GM20000 (cell line): Measurements from ENCODE around the gene CMTM7.

ENCODE experiments used
- DNase-seq: peaks from one replicate; pipeline ENCODE4 v3.0.0; 2012; ENCODE audit warnings: low spot score
- TF ChIP-seq, protein P1 (sequence below): IDR thresholded peaks from 2 replicates; pipeline ENCODE4 v1.5.1; 2012; ENCODE audit warnings: mild to moderate bottlenecking, control low read depth; ENCODE audit errors: extremely low read depth, missing control alignments

Gene CMTM7

GRCh38 chr3:32481791-32482631 is 90.4 kb downstream of the CMTM7 start:
- DNase-seq = no peak
- TF ChIP-seq, protein P1, sequence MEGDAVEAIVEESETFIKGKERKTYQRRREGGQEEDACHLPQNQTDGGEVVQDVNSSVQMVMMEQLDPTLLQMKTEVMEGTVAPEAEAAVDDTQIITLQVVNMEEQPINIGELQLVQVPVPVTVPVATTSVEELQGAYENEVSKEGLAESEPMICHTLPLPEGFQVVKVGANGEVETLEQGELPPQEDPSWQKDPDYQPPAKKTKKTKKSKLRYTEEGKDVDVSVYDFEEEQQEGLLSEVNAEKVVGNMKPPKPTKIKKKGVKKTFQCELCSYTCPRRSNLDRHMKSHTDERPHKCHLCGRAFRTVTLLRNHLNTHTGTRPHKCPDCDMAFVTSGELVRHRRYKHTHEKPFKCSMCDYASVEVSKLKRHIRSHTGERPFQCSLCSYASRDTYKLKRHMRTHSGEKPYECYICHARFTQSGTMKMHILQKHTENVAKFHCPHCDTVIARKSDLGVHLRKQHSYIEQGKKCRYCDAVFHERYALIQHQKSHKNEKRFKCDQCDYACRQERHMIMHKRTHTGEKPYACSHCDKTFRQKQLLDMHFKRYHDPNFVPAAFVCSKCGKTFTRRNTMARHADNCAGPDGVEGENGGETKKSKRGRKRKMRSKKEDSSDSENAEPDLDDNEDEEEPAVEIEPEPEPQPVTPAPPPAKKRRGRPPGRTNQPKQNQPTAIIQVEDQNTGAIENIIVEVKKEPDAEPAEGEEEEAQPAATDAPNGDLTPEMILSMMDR = no peak

- DNase-seq = no peak
- TF ChIP-seq, protein P1 = no peak
These were observed 91.0 kb downstream of the CMTM7 start for GRCh38 chr3:32482693-32483092.

DNA sequence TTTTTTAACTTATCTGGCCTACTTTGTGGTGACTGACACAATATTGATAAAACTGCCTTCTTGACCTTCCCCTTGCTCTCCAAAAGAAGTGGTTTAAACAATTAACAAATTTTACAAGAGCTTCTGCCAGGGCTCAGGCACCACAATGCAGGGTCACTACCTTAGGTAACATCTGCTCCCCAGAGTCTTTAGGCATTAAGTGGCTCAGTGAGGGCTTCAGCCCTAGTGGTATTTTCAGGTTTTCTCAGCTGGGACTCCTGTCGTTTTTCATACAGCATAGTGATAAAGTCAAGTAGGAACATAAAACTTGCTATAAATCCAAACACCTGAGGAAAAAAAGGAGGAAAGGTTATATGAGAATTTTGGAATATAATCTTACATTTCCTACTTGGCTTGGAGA is 92.1 kb downstream of the CMTM7 start:
- DNase-seq = no peak
- TF ChIP-seq, protein P1 = no peak

- TF ChIP-seq, protein P1 = no peak
- DNase-seq = no peak
These were observed 92.8 kb downstream of the CMTM7 start for GRCh38 chr3:32484436-32484835.

DNA sequence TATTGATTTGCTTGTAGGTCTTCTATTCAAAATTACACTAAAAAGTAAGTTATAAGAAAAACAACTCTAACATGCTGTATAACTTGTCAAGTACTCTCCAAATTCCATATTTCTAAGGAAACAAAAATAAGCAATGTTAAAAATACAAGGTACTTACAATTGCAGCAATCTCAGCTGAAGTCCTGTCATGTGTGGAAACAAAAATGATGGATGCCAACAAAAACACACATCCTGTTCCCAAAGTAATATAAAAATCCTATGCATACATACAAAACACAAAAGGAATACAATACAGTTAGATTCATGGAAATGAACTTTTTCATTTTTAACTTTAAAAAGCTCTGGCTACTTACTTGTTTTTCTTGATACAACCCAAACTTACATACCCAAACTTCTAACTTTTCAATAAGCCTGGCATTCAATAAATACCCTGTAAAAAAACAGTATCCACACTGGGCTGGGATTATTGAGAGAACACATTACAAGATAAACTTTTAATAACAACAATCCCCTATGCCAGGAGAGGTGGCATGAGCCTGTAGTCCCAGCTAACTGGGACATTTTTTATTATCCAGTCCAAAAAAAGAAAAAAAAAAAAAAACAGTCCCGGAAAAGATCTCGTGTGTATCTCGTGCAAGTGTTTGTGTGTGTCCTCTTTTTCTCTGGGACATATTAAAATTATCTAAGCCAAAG is 96.3 kb downstream of the CMTM7 start:
- DNase-seq = no peak
- TF ChIP-seq, protein P1 = no peak

DNA sequence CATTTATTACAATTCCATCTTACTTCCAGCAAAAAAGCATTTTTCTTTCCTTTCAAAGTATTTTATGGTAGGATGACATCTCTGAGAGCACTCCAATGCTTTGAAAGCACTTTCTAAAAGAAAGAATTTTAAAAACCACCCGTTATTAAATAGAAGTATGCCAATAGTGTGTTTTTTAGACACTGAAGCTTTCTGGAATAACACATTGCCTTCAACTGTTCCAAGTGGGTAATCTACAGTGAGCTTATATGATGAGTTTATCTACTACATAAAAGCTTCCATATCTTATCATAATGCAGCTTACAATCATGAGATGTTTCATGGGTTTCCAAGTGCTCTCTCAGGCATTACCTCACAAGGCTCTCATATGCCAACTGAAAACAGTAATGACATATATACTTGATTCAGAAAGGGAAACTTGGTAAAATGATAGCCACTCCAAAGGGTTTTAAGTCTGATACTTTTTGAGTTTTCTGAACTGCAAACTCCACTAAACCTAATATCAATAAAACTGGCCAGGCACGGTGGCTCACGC is 96.9 kb downstream of the CMTM7 start:
- TF ChIP-seq, protein P1 = no peak
- DNase-seq = no peak
